A549 treated with CpdA at 1 μM for 4 hours (cell line): Measurements from ENCODE around the gene NTN5. TPM values are rescaled to one million over a fixed set of nuclear protein-coding genes. Genes with fewer than 3 reads are reported as not detected.

Experiments
- total RNA-seq: library from RNA; stranded (reverse); fragments of 200-300 nt; extraction: Qiagen RNA extraction; gene quantifications from 5 replicates; pipeline ENCODE4 v1.2.3, GENCODE V29; 2022; ENCODE audit warnings: low read depth

NTN5 gene, protein sequence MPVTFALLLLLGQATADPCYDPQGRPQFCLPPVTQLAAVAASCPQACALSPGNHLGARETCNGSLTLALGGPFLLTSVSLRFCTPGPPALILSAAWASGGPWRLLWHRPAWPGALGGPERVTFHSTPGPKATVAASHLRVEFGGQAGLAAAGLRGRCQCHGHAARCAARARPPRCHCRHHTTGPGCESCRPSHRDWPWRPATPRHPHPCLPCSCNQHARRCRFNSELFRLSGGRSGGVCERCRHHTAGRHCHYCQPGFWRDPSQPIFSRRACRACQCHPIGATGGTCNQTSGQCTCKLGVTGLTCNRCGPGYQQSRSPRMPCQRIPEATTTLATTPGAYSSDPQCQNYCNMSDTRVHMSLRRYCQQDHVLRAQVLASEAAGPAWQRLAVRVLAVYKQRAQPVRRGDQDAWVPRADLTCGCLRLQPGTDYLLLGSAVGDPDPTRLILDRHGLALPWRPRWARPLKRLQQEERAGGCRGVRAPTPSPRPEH
- 0.10 to 0.25 TPM (median 0.20 TPM) in 4 of 5 replicates, not detected in the other for total RNA-seq

GRCh38 chr19:48672994-48673393 lies at the start of gene NTN5:
TSS of gene NTN5 (minus strand) at chr19:48673017. CDS start at chr19:48670986, 2,031 bp downstream.

DNA sequence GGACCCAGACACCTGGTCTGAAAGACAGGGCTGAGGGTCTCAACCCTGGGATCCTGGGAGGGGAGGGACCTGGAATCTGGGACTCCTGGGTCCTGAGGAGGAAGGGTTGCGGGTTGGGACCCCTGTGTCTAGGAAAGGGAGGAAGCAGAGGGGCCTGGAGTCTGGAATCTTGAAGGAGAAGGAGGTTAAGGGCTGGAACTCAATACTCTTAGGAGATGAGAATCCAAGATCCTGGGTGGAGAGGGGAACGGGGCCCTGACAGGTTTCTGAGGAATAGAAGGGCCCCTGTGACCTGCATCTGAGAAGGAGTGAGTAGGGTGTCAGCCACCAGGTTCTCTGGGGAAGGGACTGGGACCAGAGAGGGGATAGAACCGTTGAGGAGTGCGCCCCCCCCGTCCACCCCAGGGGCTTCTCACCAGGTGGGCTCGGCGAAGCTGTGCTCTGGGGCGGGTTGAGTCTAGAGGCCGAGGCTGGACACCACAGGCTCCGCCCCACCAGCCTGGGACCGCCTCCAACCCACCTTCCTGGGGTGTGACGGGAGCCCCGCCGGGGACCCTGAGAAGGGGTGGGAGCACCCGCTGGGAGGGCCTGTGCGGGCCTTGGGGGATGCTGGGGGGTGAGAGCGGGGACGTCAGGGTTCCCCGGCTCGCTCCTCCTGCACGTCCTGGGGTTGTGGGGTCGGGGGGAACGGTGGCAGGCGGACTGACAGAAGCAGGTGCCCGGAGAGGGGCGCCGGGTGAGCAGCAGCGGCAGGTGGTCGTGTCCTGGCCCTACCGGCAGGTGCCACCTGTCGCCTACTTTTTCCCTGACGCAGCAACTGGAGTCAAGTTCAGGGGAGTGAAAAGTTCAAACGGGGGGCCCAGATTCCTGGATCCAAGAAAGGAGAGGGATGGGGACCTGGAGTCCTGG lies 46.7 kb upstream of the NTN5 start, which contains the start of gene MAMSTR:
MAMSTR (minus strand) TSS at position 463 of the 909 bp plus-strand sequence. CDS start 694 bp downstream, outside the sequence.

DNA sequence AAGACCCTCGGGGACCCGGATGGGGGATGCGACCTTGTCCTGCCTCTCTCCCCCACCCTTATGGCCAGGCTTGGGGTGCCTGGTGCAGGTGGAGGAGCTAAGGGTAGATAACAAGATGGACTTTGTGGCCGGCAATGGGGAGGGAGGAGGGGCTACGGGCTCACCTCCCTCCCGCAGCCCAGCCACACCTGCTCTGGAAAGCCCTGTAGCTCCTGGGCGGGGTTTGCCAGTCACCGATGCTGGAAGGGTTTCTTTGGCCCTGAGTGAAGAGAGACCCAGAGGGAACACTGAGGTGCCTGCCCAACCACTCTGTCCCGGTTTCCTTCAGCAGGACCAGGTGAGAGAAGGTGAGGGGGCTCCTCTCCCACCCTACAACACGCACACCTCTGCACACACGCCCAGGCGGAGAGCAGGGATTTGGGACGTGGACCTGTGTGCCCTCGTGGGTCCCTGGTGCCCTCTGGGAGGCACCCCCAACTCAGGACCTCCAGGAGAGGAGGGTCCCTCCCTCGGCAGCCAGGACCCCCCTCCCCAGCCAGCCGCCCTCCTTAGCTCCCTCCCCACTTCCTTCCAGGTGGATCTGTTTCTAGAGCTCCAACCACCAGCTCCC lies 23.0 kb upstream of the NTN5 start, which contains the start of gene FUT2:
FUT2 (plus strand) TSS at position 229 of the 610 bp plus-strand sequence. CDS start 6,986 bp downstream, outside the sequence.

DNA sequence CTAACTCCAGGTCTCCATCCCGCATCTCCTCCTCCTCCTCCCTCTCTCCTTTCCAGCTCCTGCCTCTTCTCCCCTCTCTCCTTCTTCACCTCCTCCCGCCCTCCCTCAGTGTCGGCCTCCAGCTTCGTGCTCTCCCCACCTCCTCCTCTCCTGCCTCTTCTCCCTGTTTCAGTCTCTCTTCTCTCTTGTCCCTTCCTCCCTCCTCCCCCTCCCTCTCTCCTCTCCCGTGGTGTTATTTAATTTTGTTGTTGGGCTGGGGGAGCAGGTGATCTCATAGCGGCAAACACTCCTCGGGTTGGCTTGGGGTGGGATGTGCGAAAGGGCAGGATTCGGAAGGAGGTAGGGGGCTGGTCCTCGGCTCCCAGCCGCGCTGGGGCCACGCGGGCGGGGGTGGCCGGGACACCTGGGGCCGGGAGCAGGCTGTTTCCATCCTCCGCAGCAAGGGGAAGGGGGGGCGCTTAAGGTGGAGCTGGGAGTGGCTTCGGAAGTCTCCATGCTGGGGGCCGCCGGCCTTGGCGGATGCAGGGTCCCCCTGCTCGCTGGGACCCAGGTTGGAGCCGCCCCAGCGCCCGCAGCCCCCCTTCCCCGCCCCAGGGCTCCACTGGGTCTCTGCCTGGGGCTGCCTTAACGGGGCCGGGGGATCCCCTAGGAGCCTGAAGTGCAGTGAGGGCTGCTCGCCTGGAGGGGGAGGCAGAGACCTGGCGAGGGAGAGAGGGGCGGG lies 26.7 kb downstream of the NTN5 start, which contains the start of gene CA11:
CA11 (minus strand) TSS at position 187 of the 721 bp plus-strand sequence. CDS start 555 bp downstream, outside the sequence.

DNA sequence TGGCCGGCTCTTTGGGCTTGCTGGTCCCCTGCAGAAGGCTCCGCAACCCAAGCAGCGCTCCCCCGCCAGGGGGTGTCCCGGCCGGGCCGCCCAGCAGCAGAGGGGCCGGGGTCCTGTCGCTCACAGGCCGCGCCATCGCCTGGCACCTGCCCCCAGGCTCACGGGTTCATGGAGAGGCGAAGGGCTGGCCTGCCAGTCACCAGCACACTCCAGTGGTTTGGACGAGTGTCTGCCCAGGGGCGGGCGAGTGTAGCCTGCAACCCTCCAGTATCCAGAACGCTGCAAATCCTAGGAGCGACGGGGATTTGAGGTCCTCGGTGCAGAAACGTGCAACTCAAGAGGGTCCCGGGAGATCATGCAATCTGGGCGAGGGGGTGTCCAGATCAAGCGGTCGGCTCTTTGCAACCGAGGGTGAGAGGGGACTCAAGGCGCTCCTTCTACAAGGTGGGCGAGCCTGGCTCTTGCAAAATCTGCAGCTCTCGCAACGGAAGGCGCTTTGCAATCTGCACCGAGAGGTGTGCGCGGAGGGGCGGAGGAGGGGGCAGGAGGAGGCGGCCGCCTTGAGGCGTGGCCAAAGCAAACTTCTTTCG lies 35.9 kb downstream of the NTN5 start, which contains the start of gene DBP:
DBP (minus strand) TSS at position 521 of the 590 bp plus-strand sequence; CDS start at position 136, 385 bp downstream.

DNA sequence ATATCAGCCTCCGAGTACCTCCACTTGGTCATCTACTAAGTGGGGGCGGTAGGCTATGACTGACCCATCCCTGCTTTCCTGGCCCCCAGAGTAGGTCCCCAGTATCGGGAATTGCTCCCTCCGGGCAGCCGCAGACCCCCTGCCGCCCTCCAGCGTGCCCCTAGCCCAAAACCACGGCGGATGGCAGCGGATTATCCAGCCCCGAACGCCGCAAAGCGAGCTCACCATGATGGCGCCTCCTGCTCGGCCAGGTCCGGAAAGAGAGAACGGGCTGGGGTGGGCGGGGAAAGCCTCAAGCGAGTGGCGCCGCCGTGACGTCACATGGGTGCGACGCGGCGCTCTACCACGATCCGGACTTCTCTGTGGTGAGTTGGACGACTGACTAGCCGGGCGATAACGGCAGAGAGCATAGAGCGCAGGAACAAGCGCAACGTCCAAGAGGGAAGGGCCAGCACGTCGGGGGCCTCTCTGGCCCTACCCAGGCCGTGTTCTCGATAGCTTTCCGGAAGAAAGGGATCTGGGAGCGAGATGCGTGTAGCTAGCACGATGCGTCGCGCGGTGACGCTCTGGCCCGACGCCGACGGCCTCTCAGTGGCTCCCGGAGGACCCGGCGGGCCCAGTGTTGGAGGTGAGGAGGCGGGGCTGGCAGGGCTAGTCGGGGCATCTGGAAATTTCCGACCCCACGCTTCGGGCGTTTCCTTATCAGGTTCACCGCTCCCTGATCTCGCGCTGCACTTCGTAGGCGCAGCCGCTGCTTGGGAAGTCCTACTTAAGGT lies 53.7 kb downstream of the NTN5 start, which contains the start of the genes RPL18 and SPHK2:
RPL18 (minus strand) TSS at position 263 of the 776 bp plus-strand sequence; CDS start at position 228, 35 bp downstream.
SPHK2 (plus strand) TSS at position 591 of the 776 bp plus-strand sequence. CDS start 1,009 bp downstream, outside the sequence.

GRCh38 chr19:48614436-48615230 lies 58.2 kb downstream of the NTN5 start, which contains the start of gene FAM83E:
TSS of gene FAM83E (minus strand) at chr19:48615076. CDS start at chr19:48613372, 1,704 bp downstream.

Other genes starting within 250 kb of the NTN5 start
- gene GRWD1, start 227.0 kb downstream of the NTN5 start, total RNA-seq = 101 to 132 TPM (median 125 TPM) in 5 replicates
- 1.4 to 2.0 TPM (median 1.6 TPM) in 5 replicates for gene KCNJ14, start 217.4 kb downstream of the NTN5 start, total RNA-seq
- 48.9 to 61.7 TPM (median 55.6 TPM) in 5 replicates for gene CYTH2, start 203.6 kb downstream of the NTN5 start, total RNA-seq
- 2.7 to 4.7 TPM (median 4.4 TPM) in 5 replicates for gene LMTK3, start 161.2 kb downstream of the NTN5 start, total RNA-seq
- 12.3 to 17.8 TPM (median 15.5 TPM) in 5 replicates for gene SULT2B1, start 120.8 kb downstream of the NTN5 start, total RNA-seq
- 0.07 TPM in 1 of 5 replicates, not detected in the others for gene SPACA4, start 66.3 kb downstream of the NTN5 start, total RNA-seq
- gene FAM83E, start 57.9 kb downstream of the NTN5 start, total RNA-seq = 0.13 to 0.66 TPM (median 0.17 TPM) in 4 of 5 replicates, not detected in the other
- 3,161 to 3,592 TPM (median 3,413 TPM) in 5 replicates for gene RPL18, start 53.8 kb downstream of the NTN5 start, total RNA-seq
- 10.2 to 19.0 TPM (median 17.9 TPM) in 5 replicates for gene SPHK2, start 53.5 kb downstream of the NTN5 start, total RNA-seq
- gene DBP, start 35.6 kb downstream of the NTN5 start, total RNA-seq = 1.4 to 3.5 TPM (median 2.5 TPM) in 5 replicates
- gene CA11, start 26.8 kb downstream of the NTN5 start, total RNA-seq = 8.7 to 12.3 TPM (median 9.7 TPM) in 5 replicates
- gene FUT2, start 23.0 kb upstream of the NTN5 start, total RNA-seq = not detected in 5 replicates
- gene MAMSTR, start 46.7 kb upstream of the NTN5 start, total RNA-seq = 0.35 to 0.71 TPM (median 0.51 TPM) in 5 replicates
- 0.35 to 0.87 TPM (median 0.43 TPM) in 5 replicates for gene RASIP1, start 67.6 kb upstream of the NTN5 start, total RNA-seq
- not detected in 5 replicates for gene IZUMO1, start 73.9 kb upstream of the NTN5 start, total RNA-seq
- 0.07 to 0.09 TPM (median 0.07 TPM) in 4 of 5 replicates, not detected in the other for gene FUT1, start 79.6 kb upstream of the NTN5 start, total RNA-seq
- gene FGF21, start 82.5 kb upstream of the NTN5 start, total RNA-seq = 0.08 TPM in 1 of 5 replicates, not detected in the others
- 50.8 to 60.8 TPM (median 56.6 TPM) in 5 replicates for gene BCAT2, start 138.0 kb upstream of the NTN5 start, total RNA-seq
- 13.8 to 16.7 TPM (median 14.3 TPM) in 5 replicates for gene HSD17B14, start 163.5 kb upstream of the NTN5 start, total RNA-seq
- gene PLEKHA4, start 195.6 kb upstream of the NTN5 start, total RNA-seq = 1.5 to 3.4 TPM (median 2.2 TPM) in 5 replicates
- gene PPP1R15A, start 199.4 kb upstream of the NTN5 start, total RNA-seq = 94.1 to 157 TPM (median 116 TPM) in 5 replicates
- gene TULP2, start 225.7 kb upstream of the NTN5 start, total RNA-seq = not detected in 5 replicates
- gene NUCB1, start 227.3 kb upstream of the NTN5 start, total RNA-seq = 185 to 225 TPM (median 213 TPM) in 5 replicates